Panc1 (cell line): ENCODE measurements around the gene USP15. TPM values are rescaled to one million over a fixed set of nuclear protein-coding genes. Genes with fewer than 3 reads are reported as not detected.

Experiments
- ATAC-seq: fragments of 200-7000 bp; cut with Tn5 transposase; 2 replicates; pipeline ENCODE4 v1.9.1; 2020; ENCODE audit warnings: mild to moderate bottlenecking, moderate library complexity
- BruUV-seq: library from RNA; stranded (reverse); fragments of 400-500 nt; replicated peaks from 2 replicates; lab custom pipeline; 2021; lab: Mats Ljungman, UMichigan
- CTCF ChIA-PET: fragments of 300-600 bp; sonication (Branson Sonifier 250); formaldehyde crosslinking; loops from one replicate; lab custom pipeline; 2022; ENCODE audit warnings: antibody characterized with exemption; lab: Charles Lee
- POLR2A ChIA-PET: fragments of 300-600 bp; sonication (Branson Sonifier 250); formaldehyde crosslinking; loops from one replicate; lab custom pipeline; 2022; ENCODE audit warnings: antibody characterized with exemption; lab: Charles Lee
- DNase-seq: peaks from one replicate; pipeline ENCODE4 v3.0.0-alpha.2; 2010; ENCODE audit warnings: low read depth, low spot score
- H3K27ac ChIP-seq: 2 replicates; pipeline ENCODE4 v1.5.1; 2011; ENCODE audit warnings: mild to moderate bottlenecking, low read length, inconsistent platforms
- H3K27me3 ChIP-seq: fragments of 200-500 bp; sonication (Bioruptor generic); 2 replicates; pipeline ENCODE4 v1.6.0; 2014; ENCODE audit warnings: low read length, inconsistent platforms; ENCODE audit not compliant: control insufficient read depth, insufficient read depth
- H3K36me3 ChIP-seq: fragments of 200-500 bp; sonication (Bioruptor generic); 2 replicates; pipeline ENCODE4 v1.5.1; 2014; ENCODE audit warnings: inconsistent platforms, mild to moderate bottlenecking, low read length, moderate library complexity; ENCODE audit not compliant: control insufficient read depth, insufficient read depth
- H3K4me1 ChIP-seq: 2 replicates; pipeline ENCODE4 v1.5.1; 2011; ENCODE audit warnings: inconsistent platforms, mild to moderate bottlenecking, low read length, moderate library complexity; ENCODE audit not compliant: control insufficient read depth, insufficient read depth
- H3K4me3 ChIP-seq, 2 experiments: 2 replicates each; pipeline ENCODE4 v1.5.1; 2011 to 2012; ENCODE audit warnings: low read depth in 2 of 2, low read length in 2 of 2, mild to moderate bottlenecking in 2 of 2, inconsistent platforms in 1 of 2, moderate library complexity in 1 of 2
- H3K9me3 ChIP-seq: fragments of 200-500 bp; sonication (Bioruptor generic); 2 replicates; pipeline ENCODE4 v1.5.1; 2014; ENCODE audit warnings: low read depth, mild to moderate bottlenecking, inconsistent platforms, low read length, moderate library complexity; ENCODE audit not compliant: control insufficient read depth, insufficient read depth
- POLR2AphosphoS5 ChIP-seq: IDR thresholded peaks from 2 replicates; pipeline ENCODE4 v1.6.1; 2012; ENCODE audit warnings: mild to moderate bottlenecking, low read depth, low read length, moderate library complexity
- REST ChIP-seq, 2 experiments: IDR thresholded peaks; 2 replicates each; pipeline ENCODE4 v1.6.1; 2011 to 2012; ENCODE audit warnings: low read depth in 2 of 2, control low read depth in 1 of 2, low read length in 1 of 2, mild to moderate bottlenecking in 1 of 2, moderate library complexity in 1 of 2; ENCODE audit not compliant: insufficient read depth in 1 of 2
- SIN3A ChIP-seq: IDR thresholded peaks from 2 replicates; pipeline ENCODE4 v1.6.1; 2012; ENCODE audit warnings: low read depth, mild to moderate bottlenecking, low read length, moderate library complexity, borderline replicate concordance; ENCODE audit not compliant: insufficient read depth
- TCF7L2 ChIP-seq: IDR thresholded peaks from 2 replicates; pipeline ENCODE4 v1.6.1; 2011; ENCODE audit warnings: mild to moderate bottlenecking, low read depth, low read length, inconsistent platforms
- in situ Hi-C: cut with HindIII; loops from 2 replicates; pipeline ENCODE4 v1.10.0; 2016; ENCODE audit warnings: low sequenced_read_pairs, low pct_unique_long_range_greater_than_20kb
- intact Hi-C: fragments of 100-400 bp; cut with micrococcal nuclease; formaldehyde crosslinking; loops from one replicate; pipeline ENCODE4 v1.10.0; 2022; ENCODE audit not compliant: unreplicated experiment
- total RNA-seq: library from RNA; stranded (reverse); gene quantifications from one replicate; pipeline ENCODE4 v1.2.1, GENCODE V29; 2021; ENCODE audit not compliant: unreplicated experiment
- TF ChIP-seq, protein P1 (sequence below): fragments of 450-650 bp; IDR thresholded peaks from 2 replicates; pipeline ENCODE4 v1.5.1; 2017; ENCODE audit warnings: mild to moderate bottlenecking

The USP15 gene
- total RNA-seq, 1 experiment from 2014 or later, result 35.4 TPM

GRCh38 chr12:62350554-62350953 lies 90.3 kb downstream of the USP15 start:
- Histone ChIP-seq H3K4me3 (no peak overlapping the region), H3K4me1 (peaks cover 3% of the 10 kb centered on the region; the same call in 1 of the 2 replicates), H3K27me3 (no peaks in the 10 kb centered on the region), H3K9me3 (no peaks in the 10 kb centered on the region), H3K27ac (no peak overlapping the region), H3K36me3 (no peaks in the 10 kb centered on the region; the same call in 1 of the 2 replicates)
- DNase-seq (no peak), ATAC-seq (no peak)
- ChIA-PET POLR2A (no interaction called here), CTCF (no interaction called here)
- BruUV-seq, result no TSS peak
- in situ Hi-C loops (no loop called here), intact Hi-C loops (no loop called here)
- TF ChIP-seq, protein P1, sequence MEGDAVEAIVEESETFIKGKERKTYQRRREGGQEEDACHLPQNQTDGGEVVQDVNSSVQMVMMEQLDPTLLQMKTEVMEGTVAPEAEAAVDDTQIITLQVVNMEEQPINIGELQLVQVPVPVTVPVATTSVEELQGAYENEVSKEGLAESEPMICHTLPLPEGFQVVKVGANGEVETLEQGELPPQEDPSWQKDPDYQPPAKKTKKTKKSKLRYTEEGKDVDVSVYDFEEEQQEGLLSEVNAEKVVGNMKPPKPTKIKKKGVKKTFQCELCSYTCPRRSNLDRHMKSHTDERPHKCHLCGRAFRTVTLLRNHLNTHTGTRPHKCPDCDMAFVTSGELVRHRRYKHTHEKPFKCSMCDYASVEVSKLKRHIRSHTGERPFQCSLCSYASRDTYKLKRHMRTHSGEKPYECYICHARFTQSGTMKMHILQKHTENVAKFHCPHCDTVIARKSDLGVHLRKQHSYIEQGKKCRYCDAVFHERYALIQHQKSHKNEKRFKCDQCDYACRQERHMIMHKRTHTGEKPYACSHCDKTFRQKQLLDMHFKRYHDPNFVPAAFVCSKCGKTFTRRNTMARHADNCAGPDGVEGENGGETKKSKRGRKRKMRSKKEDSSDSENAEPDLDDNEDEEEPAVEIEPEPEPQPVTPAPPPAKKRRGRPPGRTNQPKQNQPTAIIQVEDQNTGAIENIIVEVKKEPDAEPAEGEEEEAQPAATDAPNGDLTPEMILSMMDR, result no peak

DNA sequence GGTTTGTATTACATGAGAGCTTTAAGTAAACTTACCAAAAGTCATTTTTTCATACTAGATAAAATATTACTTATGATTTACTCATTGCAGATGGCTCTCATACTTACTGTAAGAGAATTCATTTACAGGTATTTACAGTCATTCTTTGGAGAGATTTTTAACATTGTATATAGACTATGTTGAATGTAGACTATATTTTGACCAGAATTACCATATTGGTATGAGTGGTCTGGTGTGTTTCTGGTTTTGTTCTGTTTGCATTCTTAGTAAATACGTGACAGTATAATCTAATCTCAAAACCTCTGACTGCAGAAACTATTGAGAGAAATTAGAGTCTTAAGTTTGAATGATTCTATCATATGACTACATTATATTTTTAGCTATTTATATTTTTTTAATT lies 91.1 kb downstream of the USP15 start:
- H3K4me3 ChIP-seq, result no peak overlapping the region
- H3K4me1 ChIP-seq, result peaks cover 3% of the 10 kb centered on the region; the same call in 1 of the 2 replicates
- no peaks in the 10 kb centered on the region for H3K27me3 ChIP-seq
- TF ChIP-seq SIN3A (no peak), REST (IDR thresholded peaks at IDR 0.05; ENCODE audit: insufficient read depth in 1 of 2, low read depth in 2 of 2, low read length in 1 of 2) (no peak), POLR2AphosphoS5 (no peak), TCF7L2 (no peak)
- TF ChIP-seq, protein P1, result no peak
- no peak for ATAC-seq
- H3K9me3 ChIP-seq, result no peaks in the 10 kb centered on the region
- ChIA-PET CTCF (no interaction called here), POLR2A (no interaction called here)
- intact Hi-C loops (no loop called here), in situ Hi-C loops (no loop called here)
- H3K36me3 ChIP-seq, result no peaks in the 10 kb centered on the region; the same call in 1 of the 2 replicates
- H3K27ac ChIP-seq, result no peak overlapping the region
- DNase-seq, result no peak
- BruUV-seq, result no TSS peak
